ENCODE measurements around the gene PNMA8C. TPM values are rescaled to one million over a fixed set of nuclear protein-coding genes. Genes with fewer than 3 reads are reported as not detected.

The PNMA8C gene
- polyA plus RNA-seq, 1 donor (not counting 4 experiments of a cell fraction or from before 2014, with no cell fraction given) = not detected

GRCh38 chr19:46460055-46460454 lies 31.3 kb upstream of the PNMA8C start:
- no peaks in the 10 kb centered on the region for H3K79me2 ChIP-seq (ENCODE audit: control insufficient read depth, insufficient read depth, low read length)
- H3K4me3 ChIP-seq (ENCODE audit: control insufficient read depth in 2 of 3, extremely low read depth in 1 of 3, insufficient read depth in 2 of 3, low read depth in 1 of 3, low read length in 3 of 3) = no peak overlapping the region
- no peak overlapping the region for H2AFZ ChIP-seq (ENCODE audit: control insufficient read depth, low read length)
- FAIRE-seq = no peak
- H3K27ac ChIP-seq (ENCODE audit: control insufficient read depth, insufficient read depth, low read length) = peak overlapping the region; percentile 84
- TF ChIP-seq CTCF (optimal IDR thresholded peaks at IDR 0.05 in 1 of 3, IDR thresholded peaks at IDR 0.05 in 1 of 3, conservative IDR thresholded peaks at IDR 0.05 in 1 of 3; ENCODE audit: extremely low read depth in 1 of 3, insufficient read depth in 2 of 3, low read length in 3 of 3) (no peak), EZH2 (IDR thresholded peaks at IDR 0.05; ENCODE audit: low read length) (no peak)
- no peaks in the 10 kb centered on the region for H3K9me1 ChIP-seq (ENCODE audit: control insufficient read depth, extremely low read depth, insufficient read depth, low read length)
- DNase-seq (ENCODE audit: low read depth, low spot score) = no peak
- H3K27me3 ChIP-seq (ENCODE audit: control insufficient read depth, extremely low read depth, insufficient read depth, low read length) = no peaks in the 10 kb centered on the region
- no peaks in the 10 kb centered on the region for H4K20me1 ChIP-seq (ENCODE audit: control insufficient read depth, extremely low read depth, insufficient read depth, low read length)
- H3K9me3 ChIP-seq (ENCODE audit: control insufficient read depth, low read depth, low read length) = no peaks in the 10 kb centered on the region
- no peaks in the 10 kb centered on the region for H3K36me3 ChIP-seq (ENCODE audit: control insufficient read depth in 2 of 2, extremely low read depth in 1 of 2, insufficient read depth in 2 of 2, low read length in 2 of 2)
- dilution Hi-C loops (cut with MboI; ENCODE audit: extremely low pct_ligation_motif_present, low sequenced_read_pairs) = no loop called here
- peaks cover 24% of the 10 kb centered on the region for H3K4me1 ChIP-seq (ENCODE audit: control insufficient read depth, extremely low read depth, insufficient read depth, low read length)
- H3K4me2 ChIP-seq (ENCODE audit: control insufficient read depth, extremely low read depth, insufficient read depth, low read depth, low read length) = no peak overlapping the region
- H3K9ac ChIP-seq (ENCODE audit: control insufficient read depth, extremely low read depth, insufficient read depth, low read length) = no peak overlapping the region

DNA sequence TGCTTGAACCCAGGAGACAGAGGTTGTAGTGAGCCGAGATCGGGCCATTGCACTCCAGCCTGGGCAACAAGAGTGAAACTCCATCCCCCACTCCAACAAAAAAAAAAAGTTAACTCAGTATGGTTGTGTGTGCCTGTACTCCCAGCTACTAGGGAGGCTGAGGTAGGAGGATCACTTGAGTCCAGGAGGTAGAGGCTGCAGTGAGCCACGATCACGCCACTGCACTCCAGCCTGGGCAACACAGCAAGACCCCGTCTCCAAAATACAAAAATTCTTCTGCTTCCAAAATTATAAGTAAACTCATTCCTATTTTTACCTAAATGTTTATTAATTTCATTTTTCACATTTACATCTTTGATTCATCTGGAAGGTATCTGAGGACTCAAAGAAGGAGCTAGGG lies 28.2 kb upstream of the PNMA8C start:
- Histone ChIP-seq H3K4me1 (ENCODE audit: control insufficient read depth, extremely low read depth, insufficient read depth, low read length) (peaks cover 33% of the 10 kb centered on the region), H3K4me2 (ENCODE audit: control insufficient read depth, extremely low read depth, insufficient read depth, low read depth, low read length) (no peak overlapping the region), H3K27ac (ENCODE audit: control insufficient read depth, insufficient read depth, low read length) (no peak overlapping the region), H4K20me1 (ENCODE audit: control insufficient read depth, extremely low read depth, insufficient read depth, low read length) (no peaks in the 10 kb centered on the region), H3K36me3 (ENCODE audit: control insufficient read depth in 2 of 2, extremely low read depth in 1 of 2, insufficient read depth in 2 of 2, low read length in 2 of 2) (no peaks in the 10 kb centered on the region), H3K9me3 (ENCODE audit: control insufficient read depth, low read depth, low read length) (no peaks in the 10 kb centered on the region), H2AFZ (ENCODE audit: control insufficient read depth, low read length) (no peak overlapping the region), H3K4me3 (ENCODE audit: control insufficient read depth in 2 of 3, extremely low read depth in 1 of 3, insufficient read depth in 2 of 3, low read depth in 1 of 3, low read length in 3 of 3) (no peak overlapping the region), H3K79me2 (ENCODE audit: control insufficient read depth, insufficient read depth, low read length) (no peaks in the 10 kb centered on the region), H3K9me1 (ENCODE audit: control insufficient read depth, extremely low read depth, insufficient read depth, low read length) (no peaks in the 10 kb centered on the region), H3K9ac (ENCODE audit: control insufficient read depth, extremely low read depth, insufficient read depth, low read length) (no peak overlapping the region), H3K27me3 (ENCODE audit: control insufficient read depth, extremely low read depth, insufficient read depth, low read length) (no peaks in the 10 kb centered on the region)
- DNase-seq (ENCODE audit: low read depth, low spot score) (no peak), FAIRE-seq (no peak)
- TF ChIP-seq CTCF (optimal IDR thresholded peaks at IDR 0.05 in 1 of 3, IDR thresholded peaks at IDR 0.05 in 1 of 3, conservative IDR thresholded peaks at IDR 0.05 in 1 of 3; ENCODE audit: extremely low read depth in 1 of 3, insufficient read depth in 2 of 3, low read length in 3 of 3) (no peak), EZH2 (IDR thresholded peaks at IDR 0.05; ENCODE audit: low read length) (no peak)
- dilution Hi-C loops (cut with MboI; ENCODE audit: extremely low pct_ligation_motif_present, low sequenced_read_pairs) = no loop called here
